GM12801 (cell line): ENCODE results near the gene TEDC1.

Experiments
- CTCF ChIP-seq: IDR thresholded peaks from one replicate; pipeline ENCODE4 v1.5.1; 2011; ENCODE audit warnings: control low read depth; ENCODE audit not compliant: insufficient read length; ENCODE audit errors: extremely low read depth

TEDC1 gene

DNA sequence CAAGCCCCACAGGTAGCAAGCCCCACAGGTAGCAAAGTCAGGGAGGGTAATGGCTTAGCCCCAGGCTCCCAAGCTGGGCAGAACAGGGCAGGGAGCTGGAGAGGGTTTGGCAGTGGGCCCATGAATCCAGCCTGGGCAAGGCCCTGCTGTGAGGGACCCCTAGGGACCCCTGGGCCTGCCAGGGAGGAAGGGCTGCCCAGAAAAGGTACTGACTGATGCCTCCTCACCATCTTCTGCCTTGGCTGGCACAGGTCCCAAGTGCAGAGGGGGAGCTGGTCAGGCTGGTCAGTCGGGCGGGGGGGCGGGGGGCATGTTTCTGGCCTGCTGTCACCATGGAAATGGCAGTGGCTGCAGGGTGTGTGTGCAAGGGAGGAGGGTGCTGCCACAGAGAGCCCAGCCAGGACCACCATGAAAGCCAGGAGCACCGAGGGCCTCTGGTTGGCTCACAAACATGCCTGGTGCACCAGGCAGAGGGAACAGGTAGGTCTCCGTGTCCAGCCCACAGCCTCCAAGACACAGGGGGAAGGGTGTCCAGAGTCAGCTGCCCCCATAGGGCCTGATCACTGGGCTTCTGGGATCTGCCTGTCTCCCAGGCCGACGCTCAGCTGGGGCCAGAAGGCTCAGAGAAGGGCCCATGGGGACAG, 17.9 kb upstream of the TEDC1 start:
- TF ChIP-seq CTCF, result no peak

DNA sequence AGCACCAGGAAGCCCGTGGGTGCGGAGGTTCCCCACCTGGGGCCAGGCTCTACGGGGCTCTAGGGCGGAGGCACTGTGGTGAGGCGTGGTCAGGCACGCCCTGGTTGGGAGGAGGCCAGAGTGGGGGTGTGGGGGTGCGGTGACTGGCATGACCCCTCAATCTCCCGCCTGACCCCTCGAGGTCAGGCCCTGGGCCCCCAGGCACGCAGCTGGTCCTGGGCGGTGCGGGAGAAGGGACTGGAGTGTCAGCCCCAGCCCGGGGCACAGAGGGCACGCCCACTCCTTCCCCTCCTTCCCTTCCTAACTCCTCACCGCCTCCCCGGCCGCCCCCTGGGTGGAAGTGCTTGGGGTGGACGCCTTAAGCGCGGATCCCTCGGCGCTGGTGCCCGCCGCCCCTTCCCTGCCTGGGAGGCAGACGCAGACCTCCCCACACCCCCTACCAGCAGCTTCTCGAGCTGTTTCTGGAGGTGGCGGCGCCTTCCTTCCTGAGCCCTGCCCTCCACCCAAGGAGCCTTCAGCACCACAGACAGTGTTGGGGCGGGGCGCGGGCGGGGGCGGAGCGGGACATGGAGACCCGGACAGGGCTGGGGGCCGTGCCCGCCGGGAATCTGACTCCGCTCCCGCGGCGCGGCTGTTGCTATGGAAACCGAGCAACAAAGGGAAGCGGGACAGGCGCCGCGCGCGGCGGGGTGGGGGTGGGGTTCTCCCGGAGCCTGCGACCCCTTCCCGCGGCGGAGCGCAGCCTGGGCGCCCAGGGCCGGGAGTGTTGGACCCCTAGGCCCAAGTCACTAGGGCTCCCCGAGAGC, 17.2 kb upstream of the TEDC1 start:
- no peak for TF ChIP-seq CTCF

GRCh38 chr14:105474483-105475268, 16.4 kb upstream of the TEDC1 start, which contains the start of gene CRIP2:
Gene CRIP2 (plus strand): TSS chr14:105474821. CDS start chr14:105474863, 42 bp downstream.
- TF ChIP-seq CTCF, result no peak

DNA sequence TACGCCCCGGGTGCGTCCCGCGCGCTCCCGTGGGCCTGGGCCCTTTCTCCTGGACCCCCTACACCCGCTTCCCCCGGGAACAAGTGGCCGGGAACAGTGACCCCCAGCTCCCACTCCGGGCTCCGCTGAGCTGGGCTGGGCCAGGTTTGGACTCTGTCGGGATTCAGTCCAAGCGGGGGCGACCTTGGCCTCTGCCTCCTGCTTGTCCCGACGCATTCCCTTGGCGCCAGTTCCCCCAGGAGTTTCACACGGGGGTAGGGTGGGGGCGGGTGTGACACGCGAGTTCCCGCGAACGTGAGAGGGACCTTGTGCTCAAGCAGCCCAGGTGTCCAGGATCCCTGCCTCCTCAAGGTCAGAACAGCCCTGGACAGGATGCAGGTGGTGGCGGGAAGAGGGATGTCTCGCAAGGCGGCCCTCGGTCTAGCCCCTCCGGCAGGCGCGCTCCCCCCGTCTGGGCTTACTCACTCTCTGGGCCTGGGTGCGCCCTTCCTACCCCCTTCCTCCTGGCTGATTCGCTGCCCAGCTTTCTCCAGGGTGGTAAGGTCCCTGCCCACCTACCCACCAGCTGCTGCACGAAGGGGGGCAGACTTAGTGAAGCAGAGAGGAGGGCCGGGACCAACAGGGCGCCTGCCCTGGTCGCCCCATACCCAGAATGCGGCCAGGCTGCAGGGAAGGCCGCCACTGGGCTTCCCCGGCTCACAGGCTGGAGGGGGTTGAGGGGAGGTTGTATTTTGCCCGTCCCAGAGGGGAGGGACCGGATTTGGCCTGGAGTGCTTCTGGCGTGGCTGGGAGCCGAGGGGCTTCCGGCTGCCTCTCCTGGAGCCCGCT, 15.6 kb upstream of the TEDC1 start:
- TF ChIP-seq CTCF, result no peak

DNA sequence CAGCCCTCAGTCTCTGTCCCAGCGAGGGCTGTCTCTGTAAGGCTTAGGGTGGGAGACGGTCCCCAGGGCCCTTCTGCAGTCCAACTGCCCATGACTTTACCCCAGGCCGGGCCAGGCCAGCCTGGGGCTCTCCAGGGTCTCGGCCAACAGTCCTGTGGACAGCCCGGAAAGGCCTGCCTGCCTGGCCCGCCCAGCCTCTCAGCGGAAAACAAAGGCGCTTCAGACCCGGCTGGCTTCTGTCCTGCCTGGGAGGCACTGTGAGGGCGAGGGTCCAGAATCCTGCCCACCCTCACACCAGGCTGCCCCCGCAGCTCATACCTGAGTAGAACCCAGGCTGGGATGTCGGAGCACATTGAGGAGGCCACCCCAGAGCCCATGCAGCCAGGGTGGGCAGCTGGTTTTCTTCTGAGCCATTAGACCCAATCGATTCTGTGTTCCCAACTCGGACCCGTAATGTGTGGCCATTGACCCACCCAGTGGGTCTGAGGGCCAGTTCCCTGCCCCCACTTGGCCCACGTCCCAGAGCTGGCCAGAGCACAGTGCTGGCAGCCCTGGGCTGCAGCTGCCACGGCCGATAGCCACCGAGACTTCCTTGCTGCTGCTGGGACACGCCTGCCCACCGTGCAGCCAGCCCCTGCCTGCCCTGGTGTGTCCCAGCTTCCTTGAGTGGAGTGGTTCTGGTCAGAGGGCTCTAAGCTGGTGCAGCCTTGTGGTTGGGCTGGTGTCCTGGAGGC, 14.8 kb upstream of the TEDC1 start:
- no peak for TF ChIP-seq CTCF

DNA sequence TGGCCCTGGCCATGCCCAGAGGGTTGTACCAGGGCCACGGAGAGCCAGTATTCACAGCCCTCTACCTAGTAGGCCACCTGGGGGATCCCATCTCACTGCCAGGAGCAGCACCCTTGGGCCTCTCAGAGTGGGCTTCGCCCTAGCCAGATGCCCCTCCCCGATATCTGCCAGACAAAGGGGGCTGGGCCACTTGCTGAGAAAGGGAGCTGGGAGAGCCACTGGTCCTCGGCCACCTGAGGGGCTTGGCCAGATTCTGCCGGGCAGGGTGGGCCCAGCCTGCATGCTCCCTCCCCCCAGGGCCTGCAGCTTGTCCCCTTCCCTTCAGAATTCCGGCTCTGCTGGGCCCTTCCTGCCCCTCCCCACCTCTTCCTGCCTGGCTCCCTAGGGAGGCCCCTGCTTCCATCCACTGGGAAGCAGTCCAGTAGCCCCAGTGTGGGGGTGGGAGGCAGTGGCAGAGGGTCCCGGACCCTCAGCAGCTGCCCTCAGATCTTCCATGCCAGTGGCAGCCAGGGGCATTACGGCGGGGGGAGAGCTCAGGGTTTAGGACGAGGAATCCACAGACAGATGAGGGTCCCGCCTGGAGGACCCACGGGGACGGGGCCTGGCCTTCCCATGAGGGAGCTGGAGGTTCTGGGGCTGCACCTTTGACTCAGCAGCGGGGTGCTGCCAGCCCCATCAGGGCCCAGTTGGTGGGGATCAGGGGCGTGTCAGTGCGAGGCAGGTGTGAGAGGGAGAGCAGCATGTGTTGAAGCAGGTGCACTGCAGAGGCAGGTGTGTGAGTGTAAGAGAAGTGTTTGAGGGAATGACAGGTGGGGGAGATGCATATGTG, 14.0 kb upstream of the TEDC1 start:
- TF ChIP-seq CTCF, result no peak
